HG03139 (cell line): Measurements from ENCODE around the gene BUB1B.

ENCODE experiments used
- ATAC-seq: cut with Tn5 transposase; IDR thresholded peaks from one replicate; pipeline ENCODE4 v1.9.1; 2021; ENCODE audit not compliant: unreplicated experiment

BUB1B gene

DNA sequence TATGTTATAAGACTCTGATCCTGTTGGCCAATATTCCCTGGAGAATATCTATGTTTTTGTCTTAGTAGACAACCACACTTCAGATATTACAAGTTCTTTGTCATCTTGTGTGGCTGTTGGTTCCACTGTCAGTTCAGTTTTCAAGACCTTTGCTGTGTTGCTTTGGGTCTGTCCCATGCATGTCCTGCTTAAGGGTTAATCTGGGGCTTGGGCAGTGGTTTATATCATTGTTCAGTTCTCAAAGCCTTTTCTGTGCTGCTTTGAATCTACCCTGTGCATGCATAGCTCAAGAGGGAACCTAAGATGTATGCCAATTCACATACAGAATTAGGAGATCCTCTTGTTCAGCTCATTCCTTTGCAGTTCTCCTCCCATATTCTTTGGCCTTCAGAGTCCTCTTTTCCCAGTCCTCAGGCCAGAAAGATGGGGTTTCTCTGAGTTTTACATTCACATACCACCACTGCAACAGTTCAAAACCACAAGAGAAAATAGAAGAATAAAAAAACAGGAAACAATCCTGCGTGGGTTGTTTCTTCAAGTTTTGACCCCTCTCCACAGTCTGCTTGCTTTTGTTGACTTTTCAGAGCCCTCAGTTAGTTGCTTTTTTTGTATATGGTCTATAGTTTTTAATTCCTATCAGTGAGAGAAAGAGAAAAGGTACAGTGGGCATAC lies 21.6 kb downstream of the BUB1B start:
- ATAC-seq, result no peak

DNA sequence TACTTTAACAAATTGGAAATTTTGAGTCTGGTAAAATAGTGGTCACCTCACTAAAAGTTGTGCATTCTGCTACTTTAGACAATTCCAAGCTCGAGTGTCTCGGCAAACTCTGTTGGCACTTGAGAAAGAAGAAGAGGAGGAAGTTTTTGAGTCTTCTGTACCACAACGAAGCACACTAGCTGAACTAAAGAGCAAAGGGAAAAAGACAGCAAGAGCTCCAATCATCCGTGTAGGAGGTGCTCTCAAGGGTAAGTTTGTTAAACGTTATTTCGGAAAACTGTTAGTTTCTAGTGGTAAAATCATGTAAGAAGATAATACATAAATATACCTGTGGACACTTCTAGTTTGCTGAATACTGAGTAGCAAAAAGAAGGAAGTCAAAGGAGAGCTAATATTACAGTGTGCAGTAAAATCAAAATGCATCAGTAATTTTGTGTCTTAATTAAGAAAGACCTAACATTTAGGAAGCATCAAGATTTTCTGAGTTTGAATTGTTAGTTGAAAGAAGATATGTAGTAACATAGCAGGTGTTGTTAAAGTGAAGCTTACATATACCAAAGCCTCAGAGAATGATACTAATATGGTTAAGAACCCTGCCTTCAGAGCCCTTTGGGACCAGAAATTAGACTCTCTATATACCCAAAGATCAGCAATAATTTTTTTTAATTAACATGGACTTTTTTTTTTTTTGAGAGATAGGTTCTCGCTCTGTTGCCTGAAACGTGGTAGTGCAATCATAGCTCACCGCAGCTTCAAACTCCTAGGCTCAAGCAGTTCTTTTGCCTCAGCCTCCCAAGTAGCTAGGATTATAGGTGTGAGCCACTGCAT lies 23.0 kb downstream of the BUB1B start:
- ATAC-seq, result no peak

DNA sequence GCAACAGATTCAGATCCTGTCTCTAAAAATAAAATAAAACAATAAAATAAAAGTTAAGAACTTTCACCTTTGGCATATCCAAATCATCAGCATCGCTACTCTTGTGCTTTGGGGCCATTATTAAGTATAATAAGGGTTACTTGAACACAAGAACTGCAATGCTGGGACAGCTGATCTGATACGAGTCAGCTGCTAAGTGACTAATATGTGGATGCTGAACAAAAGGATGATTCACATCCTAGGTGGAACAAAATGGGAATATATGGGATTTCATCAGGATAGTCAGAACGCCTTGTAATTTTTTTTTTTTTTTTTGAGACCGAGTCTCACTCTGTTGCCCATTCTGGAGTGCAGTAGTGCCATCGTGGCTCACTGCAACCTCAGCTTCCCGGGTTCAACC lies 29.7 kb downstream of the BUB1B start:
- ATAC-seq, result no peak

DNA sequence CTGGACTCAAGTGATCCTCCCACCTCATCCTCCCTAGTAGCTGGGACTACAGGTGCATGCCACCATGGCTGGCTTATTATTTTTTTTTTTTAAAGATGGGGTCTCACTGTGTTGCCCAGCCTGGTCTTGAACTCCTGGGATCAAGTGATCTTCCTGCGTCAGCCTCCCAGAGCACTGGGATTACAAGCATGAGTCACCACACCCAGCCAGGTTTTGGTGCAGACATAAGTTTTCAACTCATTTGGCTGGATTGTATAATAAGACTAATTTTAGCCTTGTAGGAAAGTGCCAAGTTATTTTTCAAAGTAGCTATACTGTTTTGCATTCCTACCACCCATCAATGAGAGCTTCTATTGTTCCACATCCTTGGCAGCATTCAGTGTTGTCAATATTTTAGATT lies 32.1 kb downstream of the BUB1B start:
- no peak for ATAC-seq

DNA sequence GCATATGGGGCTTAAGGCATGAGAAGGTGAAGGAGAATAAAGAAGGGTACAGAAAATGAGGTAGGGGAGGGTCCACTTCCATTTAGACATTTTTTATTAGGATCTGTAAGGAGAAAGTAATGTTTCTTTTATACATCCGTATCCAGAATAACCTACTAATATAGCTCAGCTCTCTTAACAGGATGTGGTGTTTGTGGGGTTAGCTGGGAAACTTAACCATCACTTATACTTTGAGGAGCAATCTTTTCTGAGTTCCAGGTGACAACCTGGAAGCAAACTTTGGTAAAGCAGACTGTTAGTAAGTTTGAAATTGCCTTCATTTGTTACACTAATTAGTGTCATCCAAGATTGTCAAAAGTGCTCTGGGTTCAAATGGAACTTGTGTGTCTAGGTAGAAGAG lies 36.6 kb downstream of the BUB1B start:
- ATAC-seq, result no peak

DNA sequence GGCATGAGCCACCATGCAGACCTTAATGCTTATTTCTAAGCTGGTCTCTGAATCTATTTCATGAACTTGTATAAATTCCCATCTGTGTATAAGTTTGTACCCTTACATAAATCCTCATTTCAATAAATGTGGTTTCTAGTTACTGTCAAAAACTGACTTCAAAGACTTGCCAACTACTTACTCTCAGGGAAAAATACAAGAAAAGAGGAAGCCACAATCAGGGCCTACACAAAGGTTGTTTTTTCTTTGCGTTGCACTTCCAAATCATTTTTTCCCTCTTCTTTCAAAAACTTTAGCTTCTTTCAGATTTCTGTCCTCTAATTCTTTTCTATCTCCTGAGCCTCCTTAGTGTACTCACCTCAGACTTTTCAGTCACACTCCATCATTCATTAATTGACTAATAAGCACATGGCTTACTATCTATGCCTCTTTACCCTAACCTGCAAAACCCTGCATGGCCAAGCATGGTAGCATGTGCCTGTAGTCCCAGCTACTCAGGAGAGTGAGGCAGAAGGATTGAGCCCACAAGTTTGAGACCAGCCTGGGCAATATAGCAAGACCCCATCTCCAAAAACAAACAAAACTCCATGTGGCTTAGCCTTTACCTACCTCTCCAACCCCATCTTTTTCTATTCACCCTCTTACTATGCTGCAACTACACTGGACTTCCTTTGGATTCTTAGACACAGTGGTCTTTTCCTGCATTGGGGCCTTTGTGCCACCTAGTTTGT lies 37.7 kb downstream of the BUB1B start:
- ATAC-seq, result no peak

DNA sequence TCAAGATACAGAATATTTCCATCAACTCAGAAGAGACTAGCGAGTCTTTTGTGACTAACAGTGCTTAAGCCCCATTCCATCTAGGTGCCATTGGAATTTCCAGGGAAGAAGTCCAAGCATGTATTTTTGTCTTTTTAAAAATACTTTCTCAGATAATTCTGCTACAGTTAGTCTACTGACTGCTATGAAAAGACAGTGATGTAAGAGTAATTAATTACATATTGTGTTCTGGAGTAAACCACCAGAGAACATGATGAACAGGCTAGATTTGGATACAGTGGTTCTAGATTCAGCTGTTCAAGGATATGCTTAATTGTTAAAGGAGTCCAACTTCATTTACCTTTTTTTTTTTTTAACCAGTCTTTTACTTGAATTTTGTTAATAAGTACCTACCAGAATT lies 43.2 kb downstream of the BUB1B start:
- ATAC-seq, result no peak

DNA sequence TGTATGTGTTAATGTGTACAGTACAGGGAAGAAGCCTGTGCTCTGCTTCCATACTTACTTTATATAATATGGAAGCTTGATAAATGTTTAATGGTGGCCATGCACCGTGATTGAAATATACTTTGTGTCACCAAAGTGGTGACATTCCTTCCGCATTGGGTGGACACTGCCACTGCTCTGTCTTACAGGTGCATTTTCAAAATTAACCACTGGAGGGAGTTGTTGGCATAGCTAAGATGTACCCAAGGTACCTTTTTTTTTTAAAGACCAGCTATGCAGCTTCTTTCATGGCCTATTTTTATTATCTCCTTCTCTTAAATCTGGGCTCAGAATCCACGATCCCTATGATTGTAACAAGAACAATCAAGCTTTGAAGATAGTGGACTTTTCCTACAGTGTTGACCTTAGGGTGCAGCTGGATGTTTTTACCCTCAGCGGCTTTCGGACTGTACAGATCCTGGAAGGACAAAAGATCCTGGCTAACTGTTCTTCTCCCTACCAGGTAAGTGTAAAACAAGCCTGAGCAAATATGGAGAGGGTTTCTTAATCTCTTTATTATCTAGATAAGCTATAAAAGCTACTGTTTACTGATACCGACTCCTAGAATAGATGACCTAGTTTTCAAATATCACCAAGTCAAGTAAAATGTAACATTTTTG lies 56.4 kb downstream of the BUB1B start:
- no peak for ATAC-seq

DNA sequence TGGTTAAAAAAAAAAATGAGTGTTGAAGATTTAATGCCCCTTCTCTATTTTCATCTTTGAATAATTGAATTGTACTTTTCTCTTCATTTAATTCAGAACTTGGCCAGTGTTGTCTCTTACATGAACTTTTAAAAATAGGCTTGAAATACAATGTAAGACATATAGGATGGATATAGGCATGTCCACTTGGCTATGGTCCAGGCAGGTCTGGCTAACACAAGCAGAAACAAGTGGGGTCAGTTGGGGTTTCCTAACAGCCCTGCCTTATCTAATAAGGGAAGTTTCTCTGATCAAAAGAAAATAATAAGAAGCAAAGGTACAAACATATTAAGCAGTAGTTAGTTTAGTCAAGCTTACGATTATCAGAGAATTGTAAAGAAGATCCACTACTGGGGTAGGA lies 58.9 kb downstream of the BUB1B start:
- no peak for ATAC-seq

DNA sequence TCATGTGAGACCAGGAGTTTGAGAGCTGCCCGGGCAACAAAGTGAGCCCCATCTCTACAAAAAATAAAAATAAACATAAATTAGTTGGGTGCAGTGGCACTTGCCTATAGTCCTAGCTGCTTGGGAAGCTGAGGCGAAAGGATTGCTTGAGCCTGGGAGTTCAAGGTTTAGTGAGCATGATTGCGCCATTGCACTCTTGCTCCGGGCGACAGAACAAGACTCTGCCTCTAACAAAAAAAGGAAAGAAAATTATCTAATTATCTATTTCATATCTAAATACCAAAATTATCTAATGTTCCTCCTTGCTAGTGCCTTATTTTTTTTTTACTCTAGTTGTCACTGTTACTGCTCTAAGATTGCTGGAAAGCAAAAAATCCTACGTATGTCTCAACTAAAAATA lies 61.3 kb downstream of the BUB1B start:
- no peak for ATAC-seq

DNA sequence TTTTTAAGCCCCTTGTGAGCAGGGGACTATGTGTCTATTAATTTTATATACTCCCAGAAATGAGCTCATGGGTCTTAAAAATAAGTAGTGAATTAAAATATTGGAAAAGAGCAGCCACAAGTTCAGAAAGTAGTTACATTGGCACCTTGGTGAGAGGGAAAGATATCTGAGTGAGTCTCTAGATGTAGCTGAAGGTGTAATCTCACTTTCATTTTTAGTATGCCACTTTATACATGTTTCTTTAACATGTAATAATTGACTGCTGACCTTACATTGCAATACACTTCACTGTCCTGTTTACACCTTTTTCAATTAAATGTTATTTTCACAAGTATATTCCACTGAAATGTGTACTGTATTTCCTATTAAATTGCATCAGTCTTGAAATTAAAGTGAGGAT lies 65.9 kb downstream of the BUB1B start:
- ATAC-seq, result no peak

DNA sequence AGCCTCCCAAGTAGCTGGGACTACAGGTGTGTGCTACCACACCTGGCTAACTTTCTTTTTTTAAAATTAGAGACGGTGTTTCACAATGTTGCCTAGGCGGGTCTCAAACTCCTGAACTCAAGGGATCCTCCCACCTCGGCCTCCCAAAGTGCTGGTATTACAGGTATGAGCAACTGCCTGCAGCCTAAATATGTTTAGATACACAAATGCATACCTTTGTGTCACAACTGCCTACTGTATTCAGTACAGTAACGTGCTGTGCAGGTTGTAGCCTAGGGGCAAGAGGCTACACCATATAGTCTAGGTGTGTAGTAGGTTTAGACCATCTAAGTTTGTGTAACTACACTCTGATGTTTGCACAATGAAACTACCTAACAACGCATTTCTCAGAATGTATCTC lies 68.4 kb downstream of the BUB1B start:
- no peak for ATAC-seq

DNA sequence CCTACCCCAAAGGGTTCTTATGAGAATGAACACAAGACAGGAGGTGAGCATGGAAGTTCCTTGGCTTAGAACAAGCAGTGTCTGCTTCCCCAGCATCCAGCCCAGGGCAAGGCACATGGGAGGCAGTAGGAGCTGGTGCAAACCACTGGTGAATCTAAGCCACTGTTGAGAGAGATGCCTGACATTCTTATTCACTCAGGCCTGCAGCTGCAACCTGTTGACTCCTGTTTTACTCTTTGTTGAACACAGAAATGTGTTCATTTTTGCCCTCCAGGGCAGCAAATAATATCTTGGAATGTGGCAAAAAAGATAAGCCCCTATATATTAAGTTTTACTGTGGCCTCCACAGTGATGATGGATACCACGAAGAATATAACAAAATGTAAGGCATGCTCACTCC lies 69.1 kb downstream of the BUB1B start:
- no peak for ATAC-seq

DNA sequence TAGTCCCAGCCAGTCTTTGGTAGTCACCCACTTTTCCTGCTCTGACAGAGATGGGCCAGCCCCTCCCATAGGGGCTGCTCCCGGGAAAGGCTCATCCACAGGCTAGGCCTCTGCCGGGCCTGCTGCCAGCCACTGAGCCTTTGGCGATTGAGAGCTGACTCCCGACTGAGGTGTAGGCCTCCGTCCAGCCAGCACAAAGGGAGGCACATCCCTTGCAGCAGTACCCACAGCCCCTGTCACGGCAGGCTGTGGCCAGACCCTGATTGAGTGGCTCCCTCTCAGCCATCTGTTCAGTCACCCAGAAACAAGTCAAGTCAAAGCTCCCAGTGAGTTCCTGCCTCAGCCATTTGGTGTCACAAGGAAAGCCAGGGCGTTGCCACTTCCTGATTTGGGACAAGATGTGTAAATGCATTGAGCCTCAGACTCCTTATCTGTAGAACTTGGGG lies 71.8 kb downstream of the BUB1B start:
- ATAC-seq, result no peak

DNA sequence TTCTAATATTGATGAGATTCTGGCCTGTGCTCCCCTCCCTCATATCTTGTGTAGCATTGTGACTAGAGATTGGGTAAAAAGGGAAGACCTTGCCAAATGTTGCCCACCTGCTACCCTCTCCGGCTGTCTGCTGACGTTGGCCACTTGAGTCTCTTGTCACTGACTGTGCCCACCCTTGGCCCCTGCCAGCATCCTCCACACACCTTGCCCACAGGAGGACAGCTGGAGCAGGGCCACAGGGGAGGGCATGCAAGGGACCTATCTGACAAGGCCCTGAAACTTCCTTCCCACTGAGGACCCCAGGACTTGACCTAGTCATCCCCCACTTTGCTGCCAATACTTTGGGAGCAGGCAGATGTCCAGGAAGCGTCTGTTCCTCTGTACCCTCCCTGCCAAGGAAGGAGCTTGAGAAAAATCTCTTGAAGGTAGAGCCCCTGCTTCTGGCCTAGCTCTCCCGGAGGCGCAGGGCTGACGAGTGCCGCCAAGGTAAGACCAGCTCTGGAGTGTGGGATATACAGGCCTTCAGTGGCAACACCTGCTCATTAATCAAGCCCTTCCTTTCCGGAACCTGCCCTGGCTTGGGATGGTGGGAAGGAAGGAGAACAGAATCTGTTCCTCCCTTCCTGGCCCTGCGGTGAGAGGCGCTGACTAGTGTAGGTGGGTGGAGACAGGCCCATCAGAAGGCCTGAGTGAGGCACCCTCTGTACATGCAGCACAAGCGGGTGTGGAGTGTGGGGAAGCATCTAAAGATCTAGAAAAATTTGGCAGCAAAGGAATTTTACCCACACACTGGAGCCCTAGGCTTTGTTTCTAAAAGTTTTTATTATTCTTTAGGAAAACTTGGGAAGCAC lies 73.1 kb downstream of the BUB1B start:
- no peak for ATAC-seq

DNA sequence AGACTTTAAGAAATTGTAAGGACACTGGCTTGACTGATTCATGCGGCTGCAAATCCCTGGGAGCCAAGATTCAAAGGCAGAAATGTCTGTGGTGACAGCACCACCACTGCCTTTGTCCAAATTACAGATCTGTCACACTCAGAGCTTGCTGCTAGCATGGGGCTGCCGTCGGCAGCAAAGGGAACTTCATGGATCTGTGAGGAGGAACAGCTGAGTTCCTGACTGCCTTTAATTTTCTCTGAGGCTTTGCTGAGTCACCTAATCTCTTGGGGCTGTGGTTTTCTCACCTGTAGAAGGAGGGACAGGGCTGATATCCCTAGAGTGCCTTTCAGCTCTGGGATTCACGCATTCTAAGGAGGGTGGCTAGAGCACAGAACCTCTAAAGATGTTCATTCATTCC lies 73.9 kb downstream of the BUB1B start:
- ATAC-seq, result no peak

DNA sequence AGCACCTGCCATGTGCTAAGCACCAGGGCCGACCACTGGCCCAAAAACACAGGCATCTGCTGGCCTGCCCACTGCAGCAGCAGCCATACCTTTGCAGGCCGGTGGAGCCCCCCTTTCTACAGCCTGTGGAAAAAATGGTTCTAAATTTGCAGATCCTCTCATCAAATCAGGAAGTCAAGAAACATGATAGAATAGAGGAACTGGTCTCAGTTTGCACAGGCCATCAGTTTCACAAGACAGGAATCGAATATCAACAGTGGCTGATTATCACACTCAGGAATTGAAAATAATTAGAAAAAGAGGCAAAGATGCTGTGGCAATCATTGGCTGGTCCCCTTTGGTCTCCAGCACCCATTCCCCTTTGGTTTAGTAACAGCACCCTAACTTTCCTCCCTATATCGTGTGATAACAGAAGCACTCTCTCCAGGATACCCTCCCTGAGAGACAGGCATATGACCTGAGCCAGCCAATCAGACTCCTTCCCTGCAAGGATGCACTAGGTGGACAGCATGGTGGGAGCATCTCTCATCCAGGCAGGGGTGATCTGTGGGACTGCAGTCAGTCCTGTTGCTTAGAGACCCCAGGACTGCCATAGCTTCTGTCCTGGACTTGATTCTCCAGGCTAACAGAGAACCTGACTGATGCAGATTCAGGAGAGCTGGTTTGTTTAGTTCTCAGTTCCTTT lies 74.5 kb downstream of the BUB1B start:
- ATAC-seq, result no peak

DNA sequence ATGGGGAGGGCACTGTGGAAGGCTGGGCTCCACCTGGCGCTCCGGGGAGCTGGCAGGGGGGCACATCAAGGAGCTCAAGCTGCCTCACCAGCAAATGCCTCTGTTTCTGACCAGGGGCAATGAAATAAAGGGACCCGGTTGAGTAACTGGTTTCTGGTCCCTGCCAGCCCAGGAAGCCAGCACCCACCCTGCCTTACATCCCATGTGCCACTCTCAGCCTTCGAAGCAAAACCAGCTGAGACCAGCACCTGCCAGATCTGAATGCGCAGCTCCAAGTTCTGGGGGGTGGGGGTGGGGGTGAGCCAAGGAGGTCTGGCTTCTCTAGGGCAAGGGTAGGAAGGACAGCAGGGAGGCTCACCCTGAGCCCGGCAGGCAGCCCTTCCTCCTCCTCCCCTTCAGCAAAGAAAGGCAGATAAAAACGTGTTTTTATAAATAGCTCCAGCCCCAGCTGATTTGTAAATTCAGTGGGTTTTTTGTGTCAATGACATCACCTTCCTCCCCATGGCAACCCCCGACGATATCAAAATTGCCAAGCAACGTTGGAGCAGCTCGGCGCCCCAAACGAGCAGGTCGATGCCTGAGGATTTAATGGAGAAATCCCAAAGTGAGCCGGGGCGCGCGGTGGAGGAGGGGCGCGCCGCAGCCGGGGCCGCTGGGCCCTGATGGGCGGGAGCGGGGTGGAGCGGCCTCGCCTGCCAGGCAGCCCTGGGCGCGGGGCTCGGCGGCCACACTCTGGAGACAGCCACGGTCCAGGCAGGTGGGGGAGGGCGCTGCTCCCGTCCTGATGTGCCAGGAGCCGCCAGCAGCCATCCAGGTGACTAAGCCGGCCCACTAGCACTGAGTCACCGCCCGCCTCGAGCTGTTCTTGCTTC lies 77.9 kb downstream of the BUB1B start, which contains the start of gene PAK6:
TSS of gene PAK6 (plus strand) at position 532 of the 872 bp plus-strand sequence. CDS start 25,723 bp downstream, outside the sequence.
- ATAC-seq, result no peak

DNA sequence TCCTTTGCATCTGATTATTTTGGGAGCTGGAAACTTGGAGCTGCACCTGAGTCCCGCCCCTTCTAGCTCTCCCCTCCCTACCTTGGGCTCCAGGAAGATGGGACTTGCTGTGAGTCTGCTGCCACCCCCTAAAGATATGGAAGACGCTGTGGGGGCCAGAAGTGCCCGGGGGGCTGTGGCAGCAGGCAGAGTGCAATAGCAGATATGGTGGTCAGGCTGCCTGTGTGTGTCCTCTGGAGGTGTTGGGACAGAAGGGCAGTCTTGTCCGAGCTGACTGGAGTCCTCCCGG lies 78.5 kb downstream of the BUB1B start:
- ATAC-seq, result no peak
